Osteoblast (primary cell): ENCODE results near the gene RGS9BP. TPM values are rescaled to one million over a fixed set of nuclear protein-coding genes. Genes with fewer than 3 reads are reported as not detected.

Experiments used
- DNase-seq: peaks from one replicate; pipeline ENCODE4 v3.0.0; 2011; ENCODE audit warnings: low spot score, mixed read lengths; ENCODE audit not compliant: insufficient read length; ENCODE audit errors: missing footprints
- H2AFZ ChIP-seq: 2 replicates; pipeline ENCODE4 v1.6.0; 2011; ENCODE audit warnings: mild to moderate bottlenecking, low read length
- H3K27ac ChIP-seq: 2 replicates; pipeline ENCODE4 v1.5.1; 2011; ENCODE audit warnings: mild to moderate bottlenecking, low read depth, low read length, moderate library complexity
- H3K27me3 ChIP-seq: 2 replicates; pipeline ENCODE4 v1.6.0; 2012; ENCODE audit warnings: mild to moderate bottlenecking, control low read depth, inconsistent platforms, low read length, moderate library complexity; ENCODE audit not compliant: insufficient read depth
- H3K36me3 ChIP-seq: 2 replicates; pipeline ENCODE4 v1.5.1; 2011; ENCODE audit warnings: mild to moderate bottlenecking, low read length, control low read depth, moderate library complexity; ENCODE audit not compliant: insufficient read depth
- H3K4me1 ChIP-seq: 2 replicates; pipeline ENCODE4 v1.5.1; 2011; ENCODE audit warnings: mild to moderate bottlenecking, low read length, control low read depth, moderate library complexity; ENCODE audit not compliant: insufficient read depth
- H3K4me2 ChIP-seq: 2 replicates; pipeline ENCODE4 v1.6.0; 2011; ENCODE audit warnings: mild to moderate bottlenecking, low read length; ENCODE audit not compliant: insufficient read depth
- H3K4me3 ChIP-seq: fragments of 200-600 bp; sonication (generic); 3 replicates; pipeline ENCODE4 v1.5.1; 2012; ENCODE audit warnings: mild to moderate bottlenecking, low read length, inconsistent platforms; ENCODE audit not compliant: insufficient read depth
- H3K79me2 ChIP-seq: 2 replicates; pipeline ENCODE4 v1.6.0; 2012; ENCODE audit warnings: mild to moderate bottlenecking, low read length, control low read depth, inconsistent platforms; ENCODE audit not compliant: insufficient read depth
- H3K9me3 ChIP-seq: 2 replicates; pipeline ENCODE4 v1.5.1; 2011; ENCODE audit warnings: low read depth, low read length, control low read depth
- H4K20me1 ChIP-seq: 2 replicates; pipeline ENCODE4 v1.6.0; 2012; ENCODE audit warnings: mild to moderate bottlenecking, low read length, control low read depth; ENCODE audit not compliant: insufficient read depth
- total RNA-seq: library from RNA; depleted of rRNA; stranded (reverse); fragments of >200 nt; gene quantifications from 2 replicates; pipeline ENCODE4 v1.2.3, GENCODE V29; 2012
- TF ChIP-seq, protein P1 (sequence below): IDR thresholded peaks from 2 replicates; pipeline ENCODE4 v1.5.1; 2011; ENCODE audit warnings: mild to moderate bottlenecking, low read depth, low read length, moderate library complexity; ENCODE audit errors: extremely low read depth

RGS9BP gene
- total RNA-seq, 1 donor: 0.72 TPM

GRCh38 chr19:32658075-32658474 lies 17.6 kb upstream of the RGS9BP start:
- H2AFZ ChIP-seq: no peak overlapping the region
- no peak overlapping the region for H3K4me3 ChIP-seq
- no peaks in the 10 kb centered on the region for H4K20me1 ChIP-seq
- H3K79me2 ChIP-seq: peaks cover 32% of the 10 kb centered on the region
- H3K9me3 ChIP-seq: no peaks in the 10 kb centered on the region
- peak; percentile 74 for DNase-seq
- H3K27ac ChIP-seq: no peak overlapping the region
- H3K4me2 ChIP-seq: no peak overlapping the region
- no peaks in the 10 kb centered on the region for H3K27me3 ChIP-seq
- TF ChIP-seq, protein P1, sequence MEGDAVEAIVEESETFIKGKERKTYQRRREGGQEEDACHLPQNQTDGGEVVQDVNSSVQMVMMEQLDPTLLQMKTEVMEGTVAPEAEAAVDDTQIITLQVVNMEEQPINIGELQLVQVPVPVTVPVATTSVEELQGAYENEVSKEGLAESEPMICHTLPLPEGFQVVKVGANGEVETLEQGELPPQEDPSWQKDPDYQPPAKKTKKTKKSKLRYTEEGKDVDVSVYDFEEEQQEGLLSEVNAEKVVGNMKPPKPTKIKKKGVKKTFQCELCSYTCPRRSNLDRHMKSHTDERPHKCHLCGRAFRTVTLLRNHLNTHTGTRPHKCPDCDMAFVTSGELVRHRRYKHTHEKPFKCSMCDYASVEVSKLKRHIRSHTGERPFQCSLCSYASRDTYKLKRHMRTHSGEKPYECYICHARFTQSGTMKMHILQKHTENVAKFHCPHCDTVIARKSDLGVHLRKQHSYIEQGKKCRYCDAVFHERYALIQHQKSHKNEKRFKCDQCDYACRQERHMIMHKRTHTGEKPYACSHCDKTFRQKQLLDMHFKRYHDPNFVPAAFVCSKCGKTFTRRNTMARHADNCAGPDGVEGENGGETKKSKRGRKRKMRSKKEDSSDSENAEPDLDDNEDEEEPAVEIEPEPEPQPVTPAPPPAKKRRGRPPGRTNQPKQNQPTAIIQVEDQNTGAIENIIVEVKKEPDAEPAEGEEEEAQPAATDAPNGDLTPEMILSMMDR: no peak
- H3K4me1 ChIP-seq: peaks cover 3% of the 10 kb centered on the region
- H3K36me3 ChIP-seq: no peaks in the 10 kb centered on the region

- H3K36me3 ChIP-seq: no peaks in the 10 kb centered on the region
- no peak overlapping the region for H3K4me2 ChIP-seq
- peaks cover 36% of the 10 kb centered on the region for H3K79me2 ChIP-seq
- no peak overlapping the region for H3K27ac ChIP-seq
- H4K20me1 ChIP-seq: no peaks in the 10 kb centered on the region
- H2AFZ ChIP-seq: no peak overlapping the region
- peaks cover 3% of the 10 kb centered on the region for H3K4me1 ChIP-seq
- TF ChIP-seq, protein P1: no peak
- H3K27me3 ChIP-seq: no peaks in the 10 kb centered on the region
- no peak for DNase-seq
- H3K4me3 ChIP-seq: no peak overlapping the region
- no peaks in the 10 kb centered on the region for H3K9me3 ChIP-seq
Measured at GRCh38 chr19:32658527-32658926, 17.1 kb upstream of the RGS9BP start.

GRCh38 chr19:32661318-32661717 lies 14.3 kb upstream of the RGS9BP start:
- no peak overlapping the region for H2AFZ ChIP-seq
- H3K27me3 ChIP-seq: no peaks in the 10 kb centered on the region
- H3K27ac ChIP-seq: no peak overlapping the region
- H3K36me3 ChIP-seq: no peaks in the 10 kb centered on the region
- no peaks in the 10 kb centered on the region for H3K9me3 ChIP-seq
- DNase-seq: no peak
- TF ChIP-seq, protein P1: no peak
- H3K4me1 ChIP-seq: peaks cover 3% of the 10 kb centered on the region
- H3K4me2 ChIP-seq: no peak overlapping the region
- no peaks in the 10 kb centered on the region for H4K20me1 ChIP-seq
- no peak overlapping the region for H3K4me3 ChIP-seq
- H3K79me2 ChIP-seq: peaks cover 48% of the 10 kb centered on the region

DNA sequence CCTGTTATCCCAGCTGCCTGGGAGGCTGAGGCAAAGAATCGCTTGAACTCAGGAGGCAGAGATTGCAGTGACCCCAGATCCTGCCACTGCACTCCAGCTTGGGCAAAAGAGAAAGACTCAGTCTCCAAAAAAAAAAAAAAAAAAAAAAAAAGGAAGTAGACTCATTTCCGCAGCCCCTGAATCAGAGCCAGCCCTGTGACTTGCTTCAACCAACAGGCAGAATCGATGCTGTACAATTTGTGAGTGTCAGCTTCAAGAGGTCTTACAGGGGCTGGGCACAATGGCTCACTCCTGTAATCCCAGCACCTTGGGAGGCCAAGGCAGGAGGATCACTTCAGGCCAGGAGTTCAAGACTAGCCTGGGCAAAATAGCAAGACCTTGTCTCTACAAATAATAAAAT lies 13.5 kb upstream of the RGS9BP start:
- no peaks in the 10 kb centered on the region for H3K36me3 ChIP-seq
- H2AFZ ChIP-seq: no peak overlapping the region
- no peaks in the 10 kb centered on the region for H3K27me3 ChIP-seq
- TF ChIP-seq, protein P1: no peak
- peaks cover 54% of the 10 kb centered on the region for H3K79me2 ChIP-seq
- no peak overlapping the region for H3K27ac ChIP-seq
- H3K9me3 ChIP-seq: no peaks in the 10 kb centered on the region
- H3K4me1 ChIP-seq: peaks cover 3% of the 10 kb centered on the region
- H3K4me2 ChIP-seq: no peak overlapping the region
- H4K20me1 ChIP-seq: no peaks in the 10 kb centered on the region
- H3K4me3 ChIP-seq: no peak overlapping the region
- peak; percentile 38 for DNase-seq
